ENCODE measurements around the gene MAGEH1. TPM values are rescaled to one million over a fixed set of nuclear protein-coding genes. Genes with fewer than 3 reads are reported as not detected.

MAGEH1 gene
- total and polyA plus RNA-seq, 2 of the 8 experiments (the other 6 are each of a cell fraction or from before 2014, with no cell fraction given), result 9.4 to 13.4 TPM

DNA sequence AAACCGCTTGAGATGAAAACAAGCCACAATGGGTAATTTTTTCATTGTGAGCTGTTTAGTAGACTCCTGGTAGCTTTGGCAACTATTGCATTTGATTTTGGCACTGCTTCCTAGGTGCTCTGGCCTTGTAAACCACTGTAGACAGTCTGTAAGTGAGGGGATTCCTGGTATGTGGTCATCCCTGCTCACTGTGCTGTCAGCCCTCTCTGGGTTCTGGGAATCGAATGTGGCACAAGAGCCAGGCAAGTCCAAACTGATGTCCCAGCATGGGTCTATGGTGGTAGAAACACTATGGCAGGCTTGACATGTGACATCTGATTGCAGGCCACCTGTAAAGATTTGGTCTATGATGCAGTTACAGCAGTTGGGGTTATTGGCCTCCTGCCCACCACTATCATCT is 35.2 kb downstream of the MAGEH1 start:
- ChIA-PET POLR2A (ENCODE audit: partially characterized antibody) (no interaction called here), CTCF (ENCODE audit: partially characterized antibody) (no interaction called here)
- no peaks in the 10 kb centered on the region for H3K79me2 ChIP-seq (ENCODE audit: control insufficient read depth in 1 of 2, insufficient read depth in 2 of 2, low read length in 2 of 2)
- no peak overlapping the region for H3K9ac ChIP-seq (replicated peaks in 1 of 4; ENCODE audit: extremely low read depth in 1 of 4, low read depth in 3 of 4, low read length in 3 of 4)
- no peak overlapping the region for H2AK5ac ChIP-seq (ENCODE audit: low read depth, low read length)
- H2BK20ac ChIP-seq (ENCODE audit: low read length), result no peak overlapping the region
- no peak overlapping the region for H3K4me3 ChIP-seq (ENCODE audit: extremely low read depth in 1 of 4, insufficient read depth in 2 of 4, low read depth in 3 of 4, low read length in 4 of 4)
- no peaks in the 10 kb centered on the region for H3K23me2 ChIP-seq (ENCODE audit: low read depth, low read length)
- H4K5ac ChIP-seq (ENCODE audit: insufficient read length, low read depth, low read length), result no peak overlapping the region
- H3K23ac ChIP-seq (ENCODE audit: insufficient read length), result no peak overlapping the region
- no peak for DNase-seq (ENCODE audit: low read depth in 1 of 2, low spot score in 2 of 2)
- no peaks in the 10 kb centered on the region; a peak in 1 of 7 replicates for H3K4me1 ChIP-seq (replicated peaks in 1 of 4; ENCODE audit: control insufficient read depth in 3 of 4, insufficient read depth in 4 of 4, low read length in 3 of 4)
- no peak overlapping the region for H2AFZ ChIP-seq (ENCODE audit: low read length)
- no peaks in the 10 kb centered on the region for H3K79me1 ChIP-seq (ENCODE audit: low read depth, low read length)
- H2BK12ac ChIP-seq (ENCODE audit: low read depth, low read length), result no peak overlapping the region
- H3K56ac ChIP-seq (replicated peaks; ENCODE audit: insufficient read length, low read depth, low read length), result no peak overlapping the region
- no peak overlapping the region for H4K8ac ChIP-seq (ENCODE audit: extremely low read depth, insufficient read depth, low read length)
- no peak overlapping the region for H3K4me2 ChIP-seq (ENCODE audit: insufficient read depth in 1 of 2, low read depth in 2 of 2, low read length in 2 of 2)
- H4K91ac ChIP-seq (replicated peaks; ENCODE audit: insufficient read length, low read length), result no peak overlapping the region
- H3K14ac ChIP-seq (ENCODE audit: insufficient read length), result no peak overlapping the region
- WGBS, 2 experiments (ENCODE audit: extremely low coverage in 1 of 2, insufficient coverage in 1 of 2, insufficient read length in 1 of 2, insufficient replicate concordance in 2 of 2, low coverage in 1 of 2, low lambda C conversion rate in 2 of 2, missing lambda C conversion rate in 1 of 2), result 96% methylated on average over 2 of the region's 2 CpGs; no CpG with 5 or more reads in 1 of the 2 experiments
- H4K20me1 ChIP-seq (replicated peaks in 1 of 2; ENCODE audit: control insufficient read depth in 1 of 2, insufficient read depth in 2 of 2, low read length in 2 of 2), result no peaks in the 10 kb centered on the region
- no peaks in the 10 kb centered on the region for H3K27me3 ChIP-seq (replicated peaks in 1 of 4; ENCODE audit: control insufficient read depth in 3 of 4, extremely low read depth in 1 of 4, insufficient read depth in 3 of 4, low read length in 3 of 4)
- no peak overlapping the region; the same call in 1 of the 2 replicates for H2BK15ac ChIP-seq (ENCODE audit: low read length)
- no peak overlapping the region for H3K4ac ChIP-seq (replicated peaks; ENCODE audit: insufficient read length, low read depth, low read length)
- no peak overlapping the region for H3K18ac ChIP-seq (ENCODE audit: extremely low read depth, low read length)
- H2BK5ac ChIP-seq (ENCODE audit: low read depth, low read length), result no peak overlapping the region
- no peak overlapping the region for H3K27ac ChIP-seq (ENCODE audit: low read depth, low read length)
- peaks cover 0 to 3% (median 0%) of the 10 kb centered on the region in 4 experiments; a peak in 1 of 8 replicates for H3K36me3 ChIP-seq (ENCODE audit: control insufficient read depth in 2 of 4, insufficient read depth in 4 of 4, low read length in 3 of 4)
- H3K9me3 ChIP-seq (ENCODE audit: insufficient read depth in 2 of 2, low read depth in 1 of 2, low read length in 1 of 2), result no peaks in the 10 kb centered on the region
- no peak for FAIRE-seq
- no peak overlapping the region for H2BK120ac ChIP-seq (replicated peaks; ENCODE audit: low read depth, low read length)
- no peak for TF ChIP-seq SIN3A (conservative IDR thresholded peaks at IDR 0.05 in 1 of 2, IDR thresholded peaks at IDR 0.05 in 1 of 2; ENCODE audit: low read depth in 1 of 2, low read length in 2 of 2)
- TF ChIP-seq, protein P1, sequence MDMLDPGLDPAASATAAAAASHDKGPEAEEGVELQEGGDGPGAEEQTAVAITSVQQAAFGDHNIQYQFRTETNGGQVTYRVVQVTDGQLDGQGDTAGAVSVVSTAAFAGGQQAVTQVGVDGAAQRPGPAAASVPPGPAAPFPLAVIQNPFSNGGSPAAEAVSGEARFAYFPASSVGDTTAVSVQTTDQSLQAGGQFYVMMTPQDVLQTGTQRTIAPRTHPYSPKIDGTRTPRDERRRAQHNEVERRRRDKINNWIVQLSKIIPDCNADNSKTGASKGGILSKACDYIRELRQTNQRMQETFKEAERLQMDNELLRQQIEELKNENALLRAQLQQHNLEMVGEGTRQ (IDR thresholded peaks at IDR 0.05; ENCODE audit: low read length), result no peak
- TF ChIP-seq KDM5A (IDR thresholded peaks at IDR 0.05; ENCODE audit: low read length), result no peak
- TF ChIP-seq FOSL1 (IDR thresholded peaks at IDR 0.05; ENCODE audit: insufficient read depth, low read depth, low read length), result no peak
- TF ChIP-seq BCL11A (IDR thresholded peaks at IDR 0.05; ENCODE audit: low read depth in 2 of 2, low read length in 2 of 2), result no peak
- TF ChIP-seq GABPA (IDR thresholded peaks at IDR 0.05; ENCODE audit: borderline replicate concordance, insufficient read depth, low read length), result no peak
- no peak for TF ChIP-seq CEBPB (IDR thresholded peaks at IDR 0.05; ENCODE audit: low read depth, low read length)
- no peak for TF ChIP-seq HDAC6 (IDR thresholded peaks at IDR 0.05; ENCODE audit: low read depth, low read length)
